GM18870 (cell line): Measurements from ENCODE around the gene NR2F2.

Experiments used
- ATAC-seq: cut with Tn5 transposase; IDR thresholded peaks from one replicate; pipeline ENCODE4 v1.9.1; 2021; ENCODE audit warnings: moderate library complexity; ENCODE audit not compliant: unreplicated experiment

NR2F2 gene

DNA sequence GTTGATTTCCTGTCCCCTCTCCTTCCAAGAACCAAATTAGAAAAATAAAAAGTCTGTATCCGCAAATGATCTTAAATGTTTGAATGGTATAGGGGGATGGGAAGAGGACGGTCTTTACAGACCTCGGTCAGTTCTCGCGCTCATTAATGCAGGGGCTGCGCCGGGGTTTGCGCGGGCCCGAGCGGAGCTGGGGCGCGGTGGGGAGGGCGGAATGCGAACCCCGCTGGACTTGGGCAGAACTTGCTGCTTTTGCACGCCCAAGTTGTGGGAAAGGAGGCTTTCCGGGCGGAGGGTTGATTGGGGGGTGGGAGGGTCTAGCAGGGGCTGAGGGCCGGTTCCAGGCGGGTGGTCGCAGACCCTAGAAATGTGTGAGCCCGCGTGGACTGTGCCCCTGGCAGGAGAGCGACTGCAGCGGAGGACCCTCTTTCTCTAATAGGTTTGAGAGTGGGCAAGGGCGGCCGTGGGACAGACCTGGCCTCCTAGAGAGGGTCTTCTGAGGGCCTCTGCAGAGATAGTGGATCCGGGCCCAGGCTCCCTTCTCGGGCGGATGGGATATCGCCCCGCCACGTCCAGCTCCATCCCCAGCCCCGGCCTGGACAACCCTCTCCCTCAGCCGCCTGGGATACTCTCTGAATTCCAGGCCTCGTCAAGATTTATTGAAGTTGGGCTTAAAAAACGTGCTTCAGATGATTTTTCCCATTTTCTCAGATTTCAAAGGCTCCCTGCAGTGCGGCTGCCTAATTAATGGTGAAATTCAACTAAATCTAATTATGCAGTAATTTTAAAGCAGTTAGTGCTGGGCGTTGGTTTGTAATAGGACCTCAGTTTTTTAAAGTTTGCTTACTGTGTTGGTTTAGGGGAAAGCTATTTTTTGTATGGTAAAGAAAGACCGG is 11.3 kb downstream of the NR2F2 start:
- no peak for ATAC-seq

DNA sequence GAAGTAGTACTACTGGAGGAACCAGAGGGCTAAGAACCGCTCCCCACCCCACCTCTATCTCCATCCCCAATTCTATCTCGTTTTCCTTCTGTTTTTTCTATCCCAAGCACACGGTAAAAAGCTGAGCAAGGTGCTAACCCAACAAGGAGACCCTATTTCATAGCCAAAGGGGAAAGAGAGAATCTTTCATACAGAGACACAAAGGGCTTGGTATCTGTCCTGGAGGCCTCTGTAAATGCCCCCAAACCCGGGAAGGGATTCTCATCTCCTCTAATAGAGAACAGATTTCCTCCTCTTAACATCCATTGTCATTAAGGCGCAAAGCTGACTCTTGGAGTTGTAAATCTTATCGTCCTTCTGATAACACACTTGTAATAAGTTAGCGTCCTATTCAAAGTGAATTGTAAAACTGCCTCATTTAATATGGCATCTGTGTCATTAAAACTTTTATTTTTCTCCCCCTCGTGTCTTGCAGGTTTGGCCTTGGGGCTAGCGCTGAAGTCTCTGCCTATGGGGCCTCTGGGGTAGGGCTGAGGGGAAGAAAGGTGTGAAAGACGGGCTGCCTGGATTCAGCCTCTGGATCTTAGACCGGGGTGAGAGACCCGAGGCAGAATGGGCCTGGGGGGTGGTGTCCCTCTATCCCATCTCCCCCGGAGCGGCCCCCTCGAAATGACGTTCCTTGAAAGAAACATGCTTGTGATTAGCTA is 12.1 kb downstream of the NR2F2 start:
- no peak for ATAC-seq

DNA sequence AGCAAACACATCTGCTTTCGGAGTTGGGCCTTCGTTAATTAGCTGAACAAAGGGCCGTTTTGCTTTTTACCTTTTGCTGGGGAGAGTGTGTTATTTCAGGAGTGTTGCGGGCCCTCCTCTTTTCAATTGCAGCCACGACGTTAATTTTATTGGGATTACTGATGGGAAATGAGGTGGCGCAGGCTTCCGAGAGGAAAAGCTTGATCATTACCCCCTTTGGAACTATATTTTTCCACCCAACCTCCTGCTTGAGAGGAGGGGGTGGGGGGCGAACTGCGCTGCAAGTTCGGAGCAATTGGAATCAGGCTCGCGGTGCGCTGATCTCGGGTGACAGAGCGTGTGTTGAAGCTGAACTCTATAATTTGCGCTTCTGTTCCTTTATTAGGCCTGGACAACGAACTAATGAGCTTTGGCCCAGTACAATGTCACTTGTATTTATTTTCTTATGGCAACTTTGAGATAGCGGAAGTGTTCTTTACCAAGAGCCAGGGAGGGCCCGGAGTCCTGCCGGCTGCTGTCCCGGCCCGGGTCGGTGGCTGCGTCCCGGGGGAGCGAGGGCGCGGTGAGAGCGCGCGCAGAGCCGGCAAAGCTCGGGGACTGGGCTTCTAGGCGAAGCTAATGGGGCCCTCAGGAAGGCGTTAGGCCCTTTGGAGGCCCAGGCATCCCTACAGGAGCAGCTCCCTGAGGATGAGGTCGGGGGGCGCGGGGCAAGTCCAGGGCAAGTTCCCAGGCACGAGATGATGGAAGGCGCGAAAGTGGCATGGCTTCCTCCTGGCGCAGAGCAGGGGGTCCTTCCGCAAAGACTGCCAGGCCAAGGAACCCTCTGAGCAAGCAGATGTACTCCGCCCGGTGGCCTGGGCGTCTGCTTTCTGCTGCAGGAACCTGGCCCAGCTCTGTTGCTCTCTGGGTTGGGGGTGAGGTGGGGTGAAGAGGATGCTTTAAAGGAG is 12.9 kb downstream of the NR2F2 start:
- ATAC-seq: no peak

DNA sequence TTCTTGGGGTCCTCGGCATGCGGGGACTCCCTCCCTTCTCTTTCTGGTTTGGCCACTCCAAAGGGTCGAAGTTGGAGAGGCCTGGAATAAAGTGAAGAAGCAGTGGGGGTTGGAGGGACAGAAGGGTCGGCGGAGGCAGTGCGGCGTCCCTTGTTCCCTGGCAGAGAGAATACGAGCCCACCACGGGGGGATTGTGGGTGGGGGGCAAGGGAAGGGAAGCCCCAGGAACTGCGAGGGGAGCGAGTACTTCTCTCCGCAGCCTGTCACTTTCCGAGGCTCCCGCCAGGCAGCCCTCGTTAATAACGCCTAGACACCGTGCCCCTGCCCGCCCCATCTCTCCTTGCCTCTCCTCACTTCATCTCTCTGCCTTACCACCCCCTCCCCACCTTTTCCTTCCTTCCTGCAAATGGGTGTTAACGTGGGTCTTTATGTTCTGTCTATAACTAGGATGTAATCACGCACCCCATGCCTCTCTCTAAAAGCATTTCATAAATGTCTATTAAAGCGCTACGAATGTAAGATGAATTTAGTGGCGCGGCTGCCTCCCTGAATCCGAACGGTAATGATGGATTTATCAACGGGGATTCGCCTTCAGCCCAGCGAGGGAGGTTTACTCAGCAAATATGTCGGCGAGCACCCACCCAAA is 13.7 kb downstream of the NR2F2 start:
- ATAC-seq: no peak

DNA sequence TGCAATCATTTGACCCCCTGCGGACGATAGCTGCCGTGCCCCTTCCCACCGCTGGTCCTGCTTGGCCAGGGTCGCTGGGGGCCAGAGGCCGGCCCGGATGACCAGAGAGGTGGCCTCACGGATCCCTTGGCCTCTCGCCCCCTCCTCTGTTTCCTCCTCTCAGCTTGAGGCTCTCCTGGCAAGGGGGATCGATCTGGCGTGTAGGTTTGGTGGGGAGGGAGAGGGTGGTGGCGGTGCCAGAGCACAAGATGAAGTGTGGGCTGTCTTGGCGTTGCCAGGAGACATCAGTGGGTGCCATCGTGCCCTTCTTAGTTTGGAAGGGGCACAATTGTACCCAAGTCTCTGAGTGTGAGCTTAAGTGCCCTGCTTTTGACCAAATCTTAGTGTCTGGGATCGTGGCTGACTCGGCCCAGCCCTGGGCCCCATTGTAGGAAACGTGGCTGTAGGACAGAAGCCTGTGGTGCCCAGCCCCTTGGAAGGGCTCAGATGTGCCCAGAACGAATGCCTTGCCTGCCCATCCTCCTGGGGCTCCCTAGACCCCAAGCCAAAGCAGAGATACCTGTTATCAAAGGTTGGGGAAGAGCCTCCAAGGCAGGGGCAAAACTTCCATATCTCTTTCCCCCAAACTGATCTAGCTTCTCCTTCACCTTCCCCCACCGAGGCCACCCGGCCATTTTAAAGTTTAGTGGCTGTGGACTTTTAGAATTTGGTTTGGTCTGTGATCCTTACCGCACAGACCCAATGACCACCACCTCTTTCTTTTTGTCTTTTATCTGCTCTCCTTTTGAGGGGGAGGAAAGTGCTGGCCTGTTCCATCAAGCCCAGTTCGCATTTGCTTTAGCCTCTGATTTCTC is 14.4 kb downstream of the NR2F2 start:
- ATAC-seq: no peak

DNA sequence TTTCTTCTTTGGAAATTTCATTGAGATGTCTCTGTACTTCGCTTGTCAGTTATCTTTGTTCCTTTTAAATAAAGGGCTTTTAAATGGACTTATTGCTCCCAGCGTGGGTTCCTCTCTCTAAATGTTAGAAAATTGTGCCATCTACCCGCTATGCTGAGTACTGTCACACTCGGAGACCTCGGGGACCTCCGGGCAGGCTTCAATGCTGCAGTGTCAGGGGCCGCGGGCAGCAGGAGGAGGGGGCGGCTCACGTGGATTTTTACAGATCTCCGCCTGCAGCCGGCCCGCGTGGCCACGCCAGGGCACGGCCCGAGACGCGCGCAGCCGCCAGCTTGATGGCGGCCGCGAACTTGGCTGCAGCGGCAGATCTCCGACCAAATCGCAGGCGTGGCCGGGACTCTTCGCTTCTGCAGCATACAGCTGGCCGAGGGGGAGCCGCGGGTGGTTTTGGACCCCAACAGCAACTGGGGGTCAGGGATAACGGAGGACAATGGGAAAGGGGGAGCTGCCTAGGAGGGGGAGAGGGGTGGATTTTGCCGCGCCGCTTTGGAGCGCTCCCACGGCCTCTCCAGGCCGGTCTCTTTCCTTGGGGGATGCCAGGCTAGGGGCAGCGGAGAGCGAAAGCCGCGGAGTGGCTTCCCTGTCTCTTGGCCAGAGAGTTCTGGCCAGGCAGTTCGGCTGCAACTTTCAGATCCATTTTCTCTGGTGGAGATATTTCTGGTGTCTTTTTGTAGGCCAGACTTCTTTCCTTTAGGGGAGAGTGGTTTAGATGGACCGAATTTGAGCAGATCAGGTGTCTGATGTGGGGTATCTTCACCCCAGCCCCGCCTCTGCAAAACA is 15.3 kb downstream of the NR2F2 start:
- peak; percentile 54 for ATAC-seq

DNA sequence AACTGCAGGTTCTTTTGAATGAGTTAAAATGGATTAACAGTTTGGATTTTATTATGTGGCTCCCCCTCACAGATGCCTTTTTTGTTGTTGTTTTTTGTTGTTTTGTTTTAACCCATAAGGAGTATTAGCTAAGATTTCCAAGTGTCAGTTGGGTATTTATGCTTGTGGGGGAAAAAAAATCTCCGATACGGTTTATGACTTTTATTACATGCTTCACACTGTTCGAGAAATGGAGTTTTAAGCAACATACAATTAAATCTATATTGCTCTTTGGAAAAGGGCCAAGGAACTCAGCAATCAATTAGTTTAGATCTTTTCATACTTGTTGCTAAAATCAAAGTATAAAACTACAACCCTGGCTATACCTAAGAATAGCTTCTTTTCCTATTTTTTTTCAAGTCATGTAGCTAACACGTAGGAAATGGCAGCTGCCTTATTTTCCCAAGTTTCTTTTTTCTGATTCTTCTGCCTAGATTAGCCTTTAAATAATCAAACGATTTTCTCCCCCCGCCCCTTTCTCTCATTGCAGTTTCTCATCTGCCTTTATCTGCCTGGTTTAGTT is 16.0 kb downstream of the NR2F2 start:
- ATAC-seq: no peak

DNA sequence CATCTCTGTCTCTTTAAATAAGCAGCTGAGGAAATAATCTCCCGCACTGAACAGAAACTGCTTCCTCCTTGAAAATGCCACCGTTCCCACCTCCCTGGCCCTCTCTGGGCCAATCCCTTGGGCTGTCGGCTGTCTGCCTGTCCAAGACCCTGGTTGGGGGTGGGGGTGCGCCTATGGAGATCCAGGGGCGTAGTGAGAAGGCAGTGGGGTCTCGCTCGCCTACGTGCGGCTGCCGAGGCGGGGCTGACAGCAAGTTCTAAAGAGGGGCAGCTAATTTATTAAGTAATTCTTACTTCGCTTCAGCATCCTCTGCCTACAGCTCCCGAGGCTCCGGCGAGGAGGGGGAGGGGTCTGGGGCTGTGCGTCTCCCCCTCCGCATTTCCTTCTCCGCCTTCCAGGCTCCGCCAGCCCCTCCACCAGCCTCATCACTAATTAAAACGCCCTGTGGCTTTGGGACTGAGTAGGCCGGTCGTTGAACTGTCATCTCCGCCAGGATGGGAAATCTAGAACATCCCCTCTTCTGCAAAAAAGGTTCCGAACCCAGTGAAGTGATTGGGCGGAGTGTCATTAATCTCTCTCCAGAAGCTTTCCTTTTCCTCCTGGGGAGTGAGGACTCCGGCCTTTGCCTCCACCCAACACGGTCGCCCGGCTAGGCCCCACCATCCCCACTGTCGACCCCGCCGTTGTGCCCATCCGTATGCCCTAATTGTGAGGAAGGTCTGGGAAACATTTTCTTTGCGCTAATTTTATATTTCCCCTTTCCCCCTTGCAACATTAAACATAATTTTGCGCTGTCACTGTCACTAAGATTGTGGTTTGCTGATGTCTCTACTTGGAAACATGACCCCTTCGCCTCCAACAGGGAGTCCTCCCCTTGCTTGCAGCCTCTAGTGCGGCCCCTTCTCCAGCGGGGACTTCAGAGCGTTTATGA is 16.9 kb downstream of the NR2F2 start:
- ATAC-seq: no peak

DNA sequence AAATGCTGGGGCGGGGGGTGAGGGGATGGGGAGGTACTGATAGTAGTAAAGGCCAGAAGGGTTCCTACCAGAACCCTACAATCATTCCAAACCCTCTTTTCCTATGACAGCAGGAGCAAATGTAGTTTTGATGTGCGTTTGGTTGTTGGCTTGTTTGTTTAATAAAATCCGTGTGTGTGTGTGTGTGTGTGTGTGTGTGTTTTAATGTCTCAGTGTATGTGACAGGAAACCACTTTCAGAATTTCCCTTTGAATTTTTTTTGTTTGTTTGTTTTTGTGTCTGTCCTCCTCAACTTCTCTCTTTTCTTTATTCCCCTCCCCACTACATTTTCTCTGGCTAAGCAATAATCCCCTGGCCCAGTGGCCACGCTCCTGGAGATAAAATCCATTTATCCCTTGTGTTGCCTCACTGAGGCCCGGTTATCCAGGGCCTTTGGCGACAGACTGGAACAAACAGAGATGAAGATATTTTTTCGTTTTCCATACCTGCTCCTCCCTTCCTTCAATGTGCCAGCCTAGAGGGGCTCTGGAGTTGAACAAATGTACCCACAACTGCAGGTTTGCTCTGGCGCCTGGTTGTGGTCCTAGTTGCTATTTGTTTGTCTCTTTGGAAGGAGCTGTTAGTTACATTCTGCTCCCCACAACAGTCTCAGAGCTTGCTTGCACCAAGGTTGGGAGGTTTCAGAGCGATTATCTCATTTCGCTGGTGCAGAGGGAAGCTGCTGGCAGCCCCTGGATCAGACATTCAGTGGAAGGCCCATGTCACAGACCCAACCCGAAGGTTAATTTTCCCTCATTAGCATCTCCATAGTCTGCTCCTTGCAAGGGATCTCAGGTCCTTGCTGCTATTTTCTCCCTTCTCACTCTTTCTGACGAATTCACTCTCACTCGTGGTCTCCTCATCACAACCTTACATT is 17.9 kb downstream of the NR2F2 start:
- ATAC-seq: no peak

DNA sequence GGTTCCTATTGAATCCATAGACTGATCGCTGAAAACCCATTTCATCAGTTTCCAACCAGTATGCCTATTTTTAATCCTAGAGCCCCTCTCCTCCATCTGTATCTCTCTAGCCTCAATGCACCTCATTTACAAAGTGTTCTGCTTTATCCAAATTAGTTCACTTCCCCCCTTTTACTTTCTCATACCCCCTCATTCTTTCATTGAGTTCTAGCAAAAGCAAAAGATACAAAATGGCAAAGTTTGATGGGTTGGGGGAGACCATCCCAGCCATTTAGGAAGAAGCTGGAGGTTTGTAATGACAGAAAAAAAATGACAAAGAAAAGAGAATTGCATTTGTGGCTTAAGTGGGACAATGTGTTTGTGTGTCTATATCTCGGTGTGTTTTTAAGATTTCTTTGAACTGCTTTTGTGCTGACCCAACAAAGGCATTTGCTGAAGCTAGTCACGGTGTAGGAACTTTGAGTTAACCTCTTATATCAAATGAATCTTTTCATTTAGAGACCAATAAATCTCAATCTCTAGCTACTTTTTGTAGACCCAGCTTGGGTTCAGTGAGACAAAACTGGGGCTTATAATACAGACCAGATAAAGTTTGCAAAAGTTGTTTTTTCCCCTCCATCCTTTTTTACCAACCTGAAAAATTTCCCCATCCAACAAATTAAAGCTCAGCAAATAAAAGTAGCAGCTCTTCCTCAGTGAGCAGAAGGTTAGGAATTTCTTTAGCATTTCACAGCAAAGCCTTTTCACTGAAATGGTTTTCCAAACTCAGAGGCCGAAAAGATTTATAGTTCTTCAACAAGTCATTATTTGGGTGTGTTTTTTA is 18.7 kb downstream of the NR2F2 start:
- no peak for ATAC-seq

DNA sequence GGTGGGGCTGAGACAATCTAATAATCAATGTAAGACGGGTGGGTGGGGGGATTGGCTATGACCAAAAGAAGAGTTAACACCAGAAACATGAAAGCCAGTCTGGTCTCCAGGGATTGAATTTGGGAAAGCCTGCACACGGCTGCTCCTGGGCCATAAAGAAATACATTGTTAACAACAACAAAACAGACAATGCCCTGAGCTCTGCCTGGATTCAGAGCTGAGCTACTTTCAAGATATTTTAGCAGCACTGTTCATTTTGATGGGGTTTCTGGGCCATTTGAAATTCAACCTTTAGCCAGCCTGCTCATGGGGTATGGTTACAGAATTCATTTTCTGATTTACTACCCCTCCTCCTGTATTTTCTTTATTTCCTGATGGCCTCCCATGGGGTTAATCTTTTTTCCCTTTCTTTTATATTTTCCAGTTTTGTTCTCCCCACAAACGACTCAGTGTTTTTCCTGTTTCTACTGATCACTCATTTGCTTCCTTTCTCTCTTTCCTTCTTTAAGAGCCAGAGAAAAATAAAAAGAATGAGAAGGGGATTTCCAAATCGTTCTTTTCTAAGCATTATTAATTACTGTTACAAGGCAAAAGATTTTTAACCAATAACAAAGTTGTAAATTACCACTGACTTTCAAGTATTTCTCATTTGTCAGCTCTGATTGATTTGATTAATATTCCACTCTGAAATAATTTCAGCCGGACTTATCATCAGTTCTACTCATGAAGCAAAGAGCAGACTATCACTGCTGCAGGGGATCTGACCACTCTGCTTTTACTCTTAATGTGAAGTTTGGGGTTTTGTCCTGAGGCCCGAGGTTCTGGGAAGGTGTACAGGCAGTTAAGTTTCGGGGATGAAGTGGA is 19.6 kb downstream of the NR2F2 start:
- ATAC-seq: no peak

DNA sequence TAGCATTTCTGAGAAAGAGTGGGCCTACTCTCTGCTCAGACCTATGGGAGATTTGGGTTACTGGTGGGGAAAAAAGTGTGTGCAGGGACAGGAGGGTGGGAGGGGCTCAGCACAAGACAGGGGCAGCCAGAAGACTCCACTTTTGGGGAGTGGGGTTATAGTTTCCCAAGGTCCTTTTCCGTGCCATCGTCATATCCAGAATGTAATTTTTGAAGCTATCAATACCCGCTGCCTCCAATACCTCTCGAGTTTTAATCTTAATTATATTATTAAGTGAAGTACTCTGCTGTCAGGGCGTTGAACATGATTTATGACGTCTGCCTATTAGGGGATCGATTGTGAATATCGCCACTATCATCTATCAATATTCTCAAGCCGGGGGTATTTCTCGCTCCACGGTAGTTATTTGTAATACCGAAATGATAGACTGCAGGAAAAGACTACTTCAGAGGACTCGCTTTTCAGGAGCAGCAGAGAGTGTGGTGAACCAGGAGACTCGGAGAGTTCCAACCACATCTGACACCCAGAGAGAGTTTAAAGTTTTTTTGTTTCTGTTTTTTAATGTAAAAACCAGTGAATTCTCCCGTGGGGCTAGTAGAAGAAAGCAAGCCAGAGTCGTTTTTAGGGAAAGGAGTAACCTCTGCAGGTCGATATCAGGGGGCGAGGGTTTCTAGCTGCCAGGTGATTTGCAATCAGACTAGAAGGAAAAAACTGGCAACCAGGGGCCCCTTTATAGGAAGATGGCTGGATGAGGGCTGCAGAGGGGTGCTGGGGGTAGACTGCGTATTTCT is 20.6 kb downstream of the NR2F2 start:
- no peak for ATAC-seq

DNA sequence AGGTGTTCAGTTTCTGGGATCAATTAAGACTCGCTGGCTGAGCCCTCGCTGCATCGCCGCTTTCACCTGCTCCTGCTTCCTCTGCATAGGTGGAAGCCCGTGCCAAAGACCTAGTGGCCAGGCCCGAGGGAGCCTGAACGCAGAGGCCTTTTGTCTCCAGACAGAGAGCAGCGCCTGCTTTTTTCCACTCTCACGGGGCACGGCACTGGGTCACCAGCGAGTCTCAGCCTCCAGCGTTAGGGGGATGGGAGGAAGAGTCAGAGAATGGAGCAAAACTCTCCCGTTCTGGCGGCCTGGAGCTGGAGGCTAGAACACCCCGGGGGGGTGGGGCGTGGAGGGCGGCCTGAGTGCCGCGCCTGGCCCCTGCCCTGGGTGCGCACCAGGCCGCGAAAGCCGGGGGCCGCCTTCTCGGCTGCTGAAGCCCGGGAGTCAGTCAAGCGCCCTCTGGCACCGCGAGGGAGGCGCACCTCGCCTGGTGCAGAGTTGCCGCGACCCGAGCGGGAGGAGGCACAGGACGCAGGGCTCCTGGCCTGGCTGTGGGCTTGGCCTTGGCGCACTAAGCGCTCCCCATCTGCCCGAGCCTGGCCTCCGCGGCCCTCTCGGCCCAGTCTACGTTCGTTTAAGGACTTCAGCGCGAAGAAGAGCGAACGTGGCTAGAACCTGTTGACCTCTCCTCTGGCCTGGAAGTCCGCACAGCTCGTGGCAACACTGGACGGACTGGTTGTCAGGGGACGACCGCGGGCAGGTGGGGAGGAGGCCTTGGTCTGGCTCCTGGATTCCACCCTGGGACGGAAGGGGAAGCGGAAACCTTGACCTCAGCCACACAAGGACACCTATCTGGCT is 21.5 kb downstream of the NR2F2 start:
- ATAC-seq: no peak
